ACC112 (cell line): ENCODE data around the gene BRSK2.

Experiments used
- H2AFZ ChIP-seq: fragments of 200-600 bp; sonication (generic); one replicate; pipeline ENCODE4 v1.6.0; 2017; ENCODE audit warnings: antibody characterized with exemption, low read length; ENCODE audit not compliant: unreplicated experiment
- H3K27ac ChIP-seq: fragments of 200-600 bp; sonication (generic); 2 replicates; pipeline ENCODE4 v1.5.1; 2014; ENCODE audit warnings: low read depth, mild to moderate bottlenecking, antibody characterized with exemption, low read length, moderate library complexity
- H3K27me3 ChIP-seq: fragments of 200-600 bp; sonication (generic); 2 replicates; pipeline ENCODE4 v1.6.1; 2014; ENCODE audit warnings: mild to moderate bottlenecking, antibody characterized with exemption, low read length, moderate library complexity, mixed read lengths; ENCODE audit not compliant: insufficient read depth
- H3K36me3 ChIP-seq: fragments of 200-600 bp; sonication (generic); 2 replicates; pipeline ENCODE4 v1.6.1; 2016; ENCODE audit warnings: mild to moderate bottlenecking, antibody characterized with exemption, low read length, moderate library complexity, mixed read lengths; ENCODE audit not compliant: insufficient read depth
- H3K4me1 ChIP-seq: fragments of 200-600 bp; sonication (generic); one replicate; pipeline ENCODE4 v1.6.1; 2016; ENCODE audit warnings: low read length, mixed read lengths; ENCODE audit not compliant: insufficient read depth, unreplicated experiment, control insufficient read depth
- H3K4me3 ChIP-seq: fragments of 200-600 bp; sonication (generic); 2 replicates; pipeline ENCODE4 v1.5.1; 2014; ENCODE audit warnings: mild to moderate bottlenecking, low read depth, low read length
- H3K79me2 ChIP-seq: fragments of 200-600 bp; sonication (generic); one replicate; pipeline ENCODE4 v1.6.0; 2016; ENCODE audit warnings: low read length; ENCODE audit not compliant: control insufficient read depth, unreplicated experiment, insufficient read depth

The BRSK2 gene

DNA sequence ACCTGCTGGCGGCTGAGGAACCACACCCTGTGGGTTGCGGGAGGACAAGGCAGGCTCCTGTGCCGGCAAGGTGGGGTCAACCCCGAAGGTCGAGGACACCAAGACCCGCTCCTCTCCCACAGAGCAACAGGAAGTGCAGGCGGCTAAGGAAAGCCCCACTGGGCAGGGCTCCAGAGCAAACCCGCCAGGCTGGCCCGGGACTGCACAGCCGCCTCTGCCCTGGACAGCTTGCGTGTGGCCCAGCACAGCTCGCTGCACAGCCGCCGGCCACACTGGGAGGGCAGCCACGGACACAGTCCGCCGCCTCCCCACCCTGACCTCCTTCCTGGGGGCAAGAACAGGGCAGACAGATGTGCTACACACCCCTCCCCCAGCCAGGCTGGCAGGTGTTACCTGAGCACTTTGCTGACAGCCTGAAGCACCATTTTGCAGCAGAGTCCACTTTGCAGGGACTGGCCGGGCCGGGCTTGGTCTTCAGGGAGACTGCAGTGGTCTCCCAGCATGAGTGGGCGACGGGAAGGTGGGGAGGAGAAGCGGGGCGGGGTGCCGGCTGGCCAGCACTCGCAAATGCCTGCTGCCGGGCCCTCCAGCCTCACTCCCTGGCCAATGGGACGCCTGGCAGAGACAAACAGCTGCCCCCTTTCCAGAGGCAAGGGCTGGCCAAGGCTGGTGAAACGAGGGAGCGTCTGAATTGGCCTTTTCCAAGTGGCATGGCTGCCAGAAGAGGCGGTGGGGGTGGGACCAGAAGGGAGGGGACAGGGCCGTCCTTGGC lies 96.5 kb downstream of the BRSK2 start, which contains the start of gene MOB2:
Gene MOB2, minus strand, starts transcription at position 726 of the 772 bp plus-strand sequence. Its CDS starts 223 bp downstream, at position 503.
- Histone ChIP-seq H3K27ac (no peak within 1 kb of the TSS), H3K36me3 (no peaks in the 10 kb centered on the region), H3K4me1 (no peaks in the 10 kb centered on the region), H2AFZ (no peak within 1 kb of the TSS), H3K4me3 (no peak within 1 kb of the TSS), H3K79me2 (peaks cover 28% of the 10 kb centered on the region), H3K27me3 (no peaks in the 10 kb centered on the region)

- Histone ChIP-seq H3K36me3 (no peaks in the 10 kb centered on the region), H3K27ac (no peak overlapping the region), H3K79me2 (peaks cover 35% of the 10 kb centered on the region)
Measured at GRCh38 chr11:1487091-1487850, 97.5 kb downstream of the BRSK2 start.

DNA sequence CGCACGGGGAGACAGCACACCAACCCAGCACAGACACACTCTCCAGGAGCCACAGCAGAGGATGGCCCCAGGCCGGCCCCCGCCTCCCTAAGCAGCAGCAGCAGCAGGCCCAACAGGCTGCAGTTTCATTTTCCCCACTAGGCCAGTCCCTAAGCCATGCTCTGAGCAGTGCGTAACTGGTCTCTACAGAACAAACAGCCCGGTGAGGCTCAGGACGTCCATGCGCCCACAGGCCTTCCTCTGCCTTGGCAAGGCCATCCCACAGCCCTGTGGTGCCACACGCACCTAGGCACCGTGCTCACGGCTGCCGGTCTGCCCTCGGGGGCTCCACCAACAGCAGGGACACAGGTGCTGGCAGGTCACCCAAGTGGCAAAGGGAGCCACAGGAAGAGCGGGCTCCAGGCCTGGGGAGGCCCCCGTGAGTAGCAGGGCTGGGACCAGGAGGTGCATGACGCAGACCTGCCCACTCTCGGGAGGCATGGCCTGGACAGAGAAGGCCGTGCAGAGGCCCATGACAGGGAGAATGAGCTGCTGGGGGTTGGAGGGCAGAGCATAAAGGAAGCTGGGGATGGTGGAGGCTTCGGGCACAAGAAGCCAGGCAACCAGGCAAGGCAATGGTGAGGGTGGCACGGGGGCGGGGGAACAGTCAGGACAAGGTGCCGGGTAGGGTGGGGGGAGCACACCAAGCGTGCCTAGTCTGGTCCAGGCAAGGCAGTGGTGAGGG lies 98.3 kb downstream of the BRSK2 start:
- H3K27ac ChIP-seq, result no peak overlapping the region
- H2AFZ ChIP-seq, result no peak overlapping the region
- H3K79me2 ChIP-seq, result peaks cover 42% of the 10 kb centered on the region

More at GRCh38 chr11:1487091-1487850, 97.5 kb downstream of the BRSK2 start:
- Histone ChIP-seq H3K4me3 (no peak overlapping the region), H3K27me3 (no peaks in the 10 kb centered on the region), H2AFZ (no peak overlapping the region), H3K4me1 (no peaks in the 10 kb centered on the region)

DNA sequence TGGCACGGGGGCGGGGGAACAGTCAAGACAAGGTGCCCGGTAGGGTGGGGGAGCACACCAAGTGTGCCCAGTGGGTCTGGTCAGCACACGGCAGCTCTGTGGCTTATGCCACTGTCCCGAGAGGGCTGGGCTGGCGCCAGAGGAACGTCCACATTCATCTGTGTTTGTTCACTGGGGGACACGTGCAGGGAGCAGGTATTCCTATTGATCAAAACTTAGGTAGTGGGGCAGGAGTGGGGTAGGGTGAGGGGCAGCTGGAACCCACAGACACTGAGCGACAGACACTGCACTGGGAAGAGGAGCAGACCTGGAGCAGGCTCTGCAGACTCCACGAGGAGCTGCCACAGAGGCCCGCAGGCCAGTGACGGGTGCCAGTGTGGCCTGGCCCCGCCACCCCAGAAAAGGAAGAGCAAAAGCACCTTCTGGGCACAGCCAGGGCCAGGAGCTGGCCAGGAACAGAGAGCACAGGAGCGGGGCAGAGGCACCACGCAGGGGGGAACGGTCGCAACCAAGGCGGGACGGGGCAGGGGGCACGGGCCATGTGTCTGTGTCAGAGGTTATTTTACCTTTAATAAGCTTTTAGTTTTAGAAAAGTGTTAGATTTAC lies 98.9 kb downstream of the BRSK2 start:
- Histone ChIP-seq H3K4me1 (no peaks in the 10 kb centered on the region), H3K27ac (no peak overlapping the region), H2AFZ (no peak overlapping the region), H3K27me3 (no peaks in the 10 kb centered on the region), H3K4me3 (no peak overlapping the region), H3K79me2 (peaks cover 47% of the 10 kb centered on the region), H3K36me3 (no peaks in the 10 kb centered on the region)

More for the DNA sequence above, 98.3 kb downstream of the BRSK2 start:
- no peak overlapping the region for H3K4me3 ChIP-seq
- no peaks in the 10 kb centered on the region for H3K27me3 ChIP-seq
- no peaks in the 10 kb centered on the region for H3K4me1 ChIP-seq
- no peaks in the 10 kb centered on the region for H3K36me3 ChIP-seq

- H3K27me3 ChIP-seq, result no peaks in the 10 kb centered on the region
- H3K4me1 ChIP-seq, result no peaks in the 10 kb centered on the region
- H3K36me3 ChIP-seq, result no peaks in the 10 kb centered on the region
- H3K4me3 ChIP-seq, result no peak overlapping the region
- H3K27ac ChIP-seq, result no peak overlapping the region
- H2AFZ ChIP-seq, result no peak overlapping the region
- peaks cover 45% of the 10 kb centered on the region for H3K79me2 ChIP-seq
Measured at GRCh38 chr11:1490651-1491050, 100.9 kb downstream of the BRSK2 start.

DNA sequence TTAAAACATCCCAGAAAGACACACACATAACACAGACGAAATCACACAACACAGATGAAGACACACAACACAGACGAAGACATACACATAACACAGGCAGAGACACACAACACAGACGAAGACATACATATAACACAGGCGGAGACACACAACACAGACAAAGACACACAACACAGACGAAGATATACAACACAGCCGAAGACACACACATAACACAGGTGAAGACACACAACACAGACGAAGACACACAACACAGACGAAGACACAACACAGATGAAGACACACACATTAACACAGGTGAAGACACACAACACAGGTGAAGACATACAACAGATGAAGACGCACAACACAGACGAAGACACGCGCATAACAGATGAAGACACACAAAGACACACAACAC lies 101.6 kb downstream of the BRSK2 start:
- Histone ChIP-seq H3K27ac (no peak overlapping the region), H2AFZ (no peak overlapping the region), H3K36me3 (no peaks in the 10 kb centered on the region), H3K4me3 (no peak overlapping the region), H3K27me3 (no peaks in the 10 kb centered on the region), H3K4me1 (no peaks in the 10 kb centered on the region), H3K79me2 (peaks cover 50% of the 10 kb centered on the region)

GRCh38 chr11:1493650-1494244 lies 104.0 kb downstream of the BRSK2 start:
- Histone ChIP-seq H3K27ac (no peak overlapping the region), H3K36me3 (no peaks in the 10 kb centered on the region; the same call in 1 of the 2 replicates), H3K4me3 (no peak overlapping the region), H2AFZ (no peak overlapping the region), H3K4me1 (no peaks in the 10 kb centered on the region), H3K79me2 (peaks cover 58% of the 10 kb centered on the region), H3K27me3 (no peaks in the 10 kb centered on the region)

GRCh38 chr11:1494650-1495049 lies 104.9 kb downstream of the BRSK2 start:
- no peak overlapping the region for H3K27ac ChIP-seq
- H3K4me3 ChIP-seq, result no peak overlapping the region
- peaks cover 61% of the 10 kb centered on the region for H3K79me2 ChIP-seq
- no peaks in the 10 kb centered on the region for H3K27me3 ChIP-seq
- no peaks in the 10 kb centered on the region; the same call in 1 of the 2 replicates for H3K36me3 ChIP-seq
- no peaks in the 10 kb centered on the region for H3K4me1 ChIP-seq
- H2AFZ ChIP-seq, result no peak overlapping the region

GRCh38 chr11:1496091-1496760 lies 106.5 kb downstream of the BRSK2 start:
- Histone ChIP-seq H2AFZ (no peak overlapping the region), H3K4me3 (no peak overlapping the region), H3K4me1 (no peaks in the 10 kb centered on the region), H3K79me2 (peaks cover 56% of the 10 kb centered on the region), H3K27me3 (no peaks in the 10 kb centered on the region), H3K27ac (no peak overlapping the region), H3K36me3 (peaks cover 4% of the 10 kb centered on the region; the same call in 1 of the 2 replicates)
